HG03457 (cell line): ENCODE measurements around the gene SLC35A3.

Experiments
- ATAC-seq: cut with Tn5 transposase; IDR thresholded peaks from one replicate; pipeline ENCODE4 v1.9.1; 2021; ENCODE audit warnings: moderate number of reproducible peaks; ENCODE audit not compliant: unreplicated experiment

SLC35A3 gene

GRCh38 chr1:100074604-100075395 lies 105.0 kb downstream of the SLC35A3 start:
- no peak for ATAC-seq

GRCh38 chr1:100075773-100076172 lies 106.0 kb downstream of the SLC35A3 start:
- peak; percentile 47 for ATAC-seq

- no peak for ATAC-seq
Observed at GRCh38 chr1:100076319-100076718, 106.5 kb downstream of the SLC35A3 start.

- ATAC-seq: peak; percentile 80
Observed at GRCh38 chr1:100076744-100077143, 106.9 kb downstream of the SLC35A3 start.

GRCh38 chr1:100077531-100077930 lies 107.7 kb downstream of the SLC35A3 start:
- peak; percentile 41 for ATAC-seq

- ATAC-seq: no peak
Observed at GRCh38 chr1:100080331-100080730, 110.5 kb downstream of the SLC35A3 start.
